ENCODE data around the gene PODXL.

The PODXL gene

GRCh38 chr7:131568970-131569369 is 12.5 kb upstream of the PODXL start:
- Histone ChIP-seq H3K9me3 (ENCODE audit: low read length) (no peaks in the 10 kb centered on the region), H3K9ac (ENCODE audit: low read length) (no peak overlapping the region), H3K36me3 (ENCODE audit: insufficient read depth, low read length) (no peaks in the 10 kb centered on the region), H3K27me3 (ENCODE audit: insufficient read depth, low read length) (peaks cover 10% of the 10 kb centered on the region; the same call in 1 of the 2 replicates), H4K20me1 (ENCODE audit: insufficient read depth, low read length) (no peaks in the 10 kb centered on the region), H3K4me1 (ENCODE audit: insufficient read depth, low read length, severe bottlenecking) (no peaks in the 10 kb centered on the region), H3K4me3 (ENCODE audit: low read depth, low read length, poor library complexity, severe bottlenecking) (no peak overlapping the region), H3K9me2 (ENCODE audit: low read depth, low read length) (no peaks in the 10 kb centered on the region), H3K79me2 (ENCODE audit: insufficient read depth, low read length) (no peaks in the 10 kb centered on the region), H3K27ac (ENCODE audit: low read depth, low read length, poor library complexity, severe bottlenecking) (no peak overlapping the region), H3F3A (ENCODE audit: insufficient read depth, low read length) (no peaks in the 10 kb centered on the region), H2AFZ (ENCODE audit: low read length) (no peak overlapping the region), H3K4me2 (ENCODE audit: low read length) (no peak overlapping the region)
- TF ChIP-seq CTCF (IDR thresholded peaks at IDR 0.05; ENCODE audit: low read length): no peak
- TF ChIP-seq EZH2 (IDR thresholded peaks at IDR 0.05; ENCODE audit: borderline replicate concordance, low read length): no peak

- Histone ChIP-seq H3K4me2 (ENCODE audit: low read length) (no peak overlapping the region), H3F3A (ENCODE audit: insufficient read depth, low read length) (no peaks in the 10 kb centered on the region), H3K9me3 (ENCODE audit: low read length) (no peaks in the 10 kb centered on the region), H2AFZ (ENCODE audit: low read length) (no peak overlapping the region), H3K27ac (ENCODE audit: low read depth, low read length, poor library complexity, severe bottlenecking) (no peak overlapping the region), H3K79me2 (ENCODE audit: insufficient read depth, low read length) (no peaks in the 10 kb centered on the region), H4K20me1 (ENCODE audit: insufficient read depth, low read length) (no peaks in the 10 kb centered on the region), H3K4me1 (ENCODE audit: insufficient read depth, low read length, severe bottlenecking) (no peaks in the 10 kb centered on the region), H3K27me3 (ENCODE audit: insufficient read depth, low read length) (peaks cover 7% of the 10 kb centered on the region; the same call in 1 of the 2 replicates), H3K9ac (ENCODE audit: low read length) (no peak overlapping the region), H3K36me3 (ENCODE audit: insufficient read depth, low read length) (no peaks in the 10 kb centered on the region), H3K9me2 (ENCODE audit: low read depth, low read length) (no peaks in the 10 kb centered on the region), H3K4me3 (ENCODE audit: low read depth, low read length, poor library complexity, severe bottlenecking) (no peak overlapping the region)
- TF ChIP-seq CTCF (IDR thresholded peaks at IDR 0.05; ENCODE audit: low read length): no peak
- no peak for TF ChIP-seq EZH2 (IDR thresholded peaks at IDR 0.05; ENCODE audit: borderline replicate concordance, low read length)
These were observed 12.1 kb upstream of the PODXL start for GRCh38 chr7:131568510-131568909.

GRCh38 chr7:131564640-131565039 is 8.2 kb upstream of the PODXL start:
- no peak overlapping the region for H3K9ac ChIP-seq (ENCODE audit: low read length)
- no peaks in the 10 kb centered on the region for H3K79me2 ChIP-seq (ENCODE audit: insufficient read depth, low read length)
- H3K4me2 ChIP-seq (ENCODE audit: low read length): no peak overlapping the region
- H3K27ac ChIP-seq (ENCODE audit: low read depth, low read length, poor library complexity, severe bottlenecking): no peak overlapping the region
- no peaks in the 10 kb centered on the region for H3K36me3 ChIP-seq (ENCODE audit: insufficient read depth, low read length)
- no peak overlapping the region for H2AFZ ChIP-seq (ENCODE audit: low read length)
- H4K20me1 ChIP-seq (ENCODE audit: insufficient read depth, low read length): no peaks in the 10 kb centered on the region
- no peak overlapping the region for H3K4me3 ChIP-seq (ENCODE audit: low read depth, low read length, poor library complexity, severe bottlenecking)
- TF ChIP-seq EZH2 (IDR thresholded peaks at IDR 0.05; ENCODE audit: borderline replicate concordance, low read length) (no peak), CTCF (IDR thresholded peaks at IDR 0.05; ENCODE audit: low read length) (no peak)
- H3K4me1 ChIP-seq (ENCODE audit: insufficient read depth, low read length, severe bottlenecking): no peaks in the 10 kb centered on the region
- peaks cover 12% of the 10 kb centered on the region; the same call in 1 of the 2 replicates for H3K27me3 ChIP-seq (ENCODE audit: insufficient read depth, low read length)
- no peaks in the 10 kb centered on the region for H3K9me3 ChIP-seq (ENCODE audit: low read length)
- no peaks in the 10 kb centered on the region for H3K9me2 ChIP-seq (ENCODE audit: low read depth, low read length)
- H3F3A ChIP-seq (ENCODE audit: insufficient read depth, low read length): no peaks in the 10 kb centered on the region
